Amygdala (tissue), 56 donors: ENCODE data around the gene GPRC5B.

ENCODE experiments used
- DNase-seq, 56 donors: peaks; one replicate each; lab custom pipeline; 2025; lab: John Stamatoyannopoulos, UW

Gene GPRC5B

DNA sequence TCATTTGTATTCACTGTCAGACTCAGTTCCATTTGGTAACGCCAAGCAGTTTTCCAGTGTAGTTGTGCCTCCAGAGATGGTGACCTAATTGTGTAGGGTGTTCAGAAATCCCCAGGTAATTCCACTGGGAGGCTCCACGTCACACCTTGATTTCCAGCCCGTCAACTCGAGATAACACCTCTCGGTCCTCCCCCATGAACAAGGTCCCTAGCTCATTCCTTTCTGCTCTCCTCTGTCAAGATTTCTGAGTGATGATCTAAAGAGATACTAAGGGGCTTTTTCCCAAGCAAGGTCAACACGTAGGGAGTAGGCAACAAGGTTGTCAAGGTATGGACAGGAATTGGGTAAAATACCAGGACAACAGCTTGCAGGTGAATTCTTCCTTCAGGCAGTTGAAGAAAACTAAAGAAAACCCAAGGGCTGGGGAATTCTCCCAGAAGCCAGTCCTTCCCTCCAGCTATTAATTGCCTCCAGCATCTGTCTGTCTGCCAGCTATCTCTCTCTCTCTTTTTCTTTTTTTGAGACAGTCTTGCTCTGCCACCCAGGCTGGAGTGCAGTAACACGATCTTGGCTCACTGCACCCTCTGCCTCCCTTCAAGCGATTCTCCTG is 31.4 kb downstream of the GPRC5B start:
- peak in 2 of 56 donors; percentile 59 to 61 for DNase-seq

GRCh38 chr16:19851476-19851875 is 33.2 kb downstream of the GPRC5B start:
- DNase-seq, result peak in 38 of 56 donors; percentile 23 to 76 (median 48)

DNA sequence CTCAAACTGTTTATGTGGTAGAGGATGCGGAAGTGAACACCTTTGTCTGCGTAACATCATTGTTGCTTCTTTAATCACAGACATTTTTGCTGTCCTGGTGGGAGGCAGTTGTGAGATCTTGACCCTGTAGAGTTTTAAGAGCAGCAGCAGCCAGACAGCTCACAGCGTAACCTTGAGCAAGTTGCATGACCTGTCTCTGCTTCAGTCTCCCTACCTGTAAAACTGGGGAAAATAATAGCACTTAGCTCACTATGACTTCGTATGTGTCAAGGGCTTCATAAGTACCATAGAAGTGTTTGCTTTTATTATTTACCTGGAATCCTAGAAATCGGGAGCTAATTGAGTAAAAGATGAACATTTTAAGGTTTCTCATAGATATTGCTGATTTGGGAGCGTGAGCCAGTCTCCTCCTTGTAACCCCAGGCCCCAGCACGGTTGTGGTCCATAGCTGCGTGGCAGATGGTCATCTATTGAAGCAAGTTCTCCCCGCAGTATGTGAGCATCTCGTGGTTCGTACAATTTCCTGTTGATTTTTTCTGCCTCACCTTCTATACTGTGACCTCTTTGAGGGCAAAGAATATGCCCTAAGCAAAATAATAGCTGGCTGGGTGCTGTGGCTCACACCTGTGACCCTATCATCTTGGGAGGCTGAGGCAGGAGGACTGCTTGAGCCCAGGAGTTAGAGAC is 34.4 kb downstream of the GPRC5B start:
- DNase-seq, result no peak

GRCh38 chr16:19848756-19849155 is 35.9 kb downstream of the GPRC5B start:
- no peak for DNase-seq

DNA sequence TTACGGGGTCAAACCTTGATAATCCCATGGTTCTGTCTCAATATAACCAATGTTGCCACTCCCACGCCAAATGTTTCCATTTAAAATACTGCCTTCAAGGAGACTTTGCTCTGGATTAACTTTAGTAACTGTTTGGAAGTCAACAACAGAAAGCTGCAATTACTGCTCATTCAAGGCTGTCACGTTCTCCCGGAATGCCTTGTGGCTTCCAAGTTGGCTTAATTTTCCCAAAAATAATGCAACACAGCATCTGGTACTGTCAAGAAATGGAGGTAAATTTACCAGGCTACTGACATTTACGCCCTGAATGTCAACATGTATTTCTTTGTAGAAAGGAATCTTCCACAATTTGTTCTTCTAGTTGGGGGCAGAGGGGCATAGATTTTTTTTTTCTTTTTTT is 38.2 kb downstream of the GPRC5B start:
- no peak for DNase-seq

- peak in 10 of 56 donors; percentile 19 to 57 (median 24) for DNase-seq
These were observed 39.6 kb downstream of the GPRC5B start for GRCh38 chr16:19844945-19845641.

DNA sequence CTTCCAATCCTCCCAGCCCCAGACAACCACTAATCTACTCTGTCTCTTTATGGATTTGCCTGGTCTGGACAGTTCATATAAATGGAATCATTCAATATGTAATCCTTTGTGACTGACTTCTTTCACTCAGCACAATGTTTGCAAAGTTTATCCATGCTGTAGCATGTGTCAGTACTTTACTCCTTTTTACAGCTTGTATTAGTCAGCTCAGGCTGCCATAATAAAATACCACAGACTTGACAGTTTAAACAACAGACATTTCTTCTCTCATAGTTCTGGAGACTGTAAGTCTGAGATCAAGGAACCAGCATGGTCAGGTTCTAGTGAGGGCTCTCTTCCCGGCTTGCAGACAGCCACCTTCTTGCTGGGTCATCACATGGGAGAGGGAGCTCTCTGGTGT is 41.3 kb downstream of the GPRC5B start:
- DNase-seq, result no peak

- DNase-seq, result no peak
These were observed 42.1 kb downstream of the GPRC5B start for GRCh38 chr16:19842426-19843157.

DNA sequence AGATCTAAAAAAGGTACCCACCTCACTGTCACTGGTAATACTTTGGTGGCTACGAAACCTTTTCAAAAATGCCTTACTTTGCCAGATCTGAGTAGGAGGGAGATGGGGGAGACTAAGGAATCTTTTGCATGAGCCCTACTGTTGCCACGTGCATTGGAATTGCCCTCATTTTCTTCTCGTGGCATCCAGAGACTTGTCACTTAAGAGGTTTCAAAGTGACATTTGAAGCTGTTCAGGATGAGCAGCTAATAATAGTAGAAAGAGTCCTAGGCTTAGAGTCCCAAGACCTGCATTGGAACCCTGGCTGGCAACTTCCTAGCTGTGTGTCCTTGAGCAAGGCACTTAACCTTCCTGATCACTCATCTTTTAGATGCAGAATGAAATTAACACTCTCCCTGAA is 43.5 kb downstream of the GPRC5B start:
- DNase-seq, result no peak

GRCh38 chr16:19840524-19841110 is 44.0 kb downstream of the GPRC5B start:
- no peak for DNase-seq

DNA sequence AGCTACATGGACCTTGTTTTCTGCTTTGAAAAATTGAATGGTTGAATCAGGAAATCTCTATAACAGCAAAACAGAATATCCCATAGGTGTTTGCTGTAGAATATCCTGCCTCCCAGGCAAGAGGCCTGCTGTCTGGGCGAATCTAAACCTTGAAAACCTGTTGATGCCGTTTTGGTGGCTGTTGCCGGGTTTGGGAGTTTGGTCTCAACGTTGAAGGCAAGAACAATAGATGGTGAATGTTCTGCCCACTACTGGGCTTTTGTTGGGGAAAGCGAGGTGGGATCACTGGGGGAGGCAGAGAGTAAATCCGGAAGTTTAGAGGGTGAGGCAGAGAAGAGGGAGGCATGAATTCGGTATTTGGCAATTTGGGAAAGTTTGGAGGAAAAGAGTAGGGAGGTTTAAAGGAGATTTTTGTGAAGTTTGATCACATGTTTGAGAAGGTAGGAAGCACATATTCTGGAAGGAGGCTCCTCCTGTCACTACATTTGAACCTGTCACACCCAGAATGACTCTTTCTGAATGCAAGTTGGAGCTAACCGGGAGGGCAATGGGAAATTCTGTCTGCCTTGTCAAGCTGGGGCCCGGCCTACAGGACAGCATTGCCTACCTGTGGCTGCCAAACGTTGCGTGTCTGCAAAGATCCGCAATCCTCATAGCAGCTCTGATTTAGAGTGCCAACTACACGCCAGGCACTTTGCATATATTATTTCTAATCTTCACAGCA is 46.5 kb downstream of the GPRC5B start:
- no peak for DNase-seq

GRCh38 chr16:19837331-19837980 is 47.2 kb downstream of the GPRC5B start:
- DNase-seq, result peak in 5 of 56 donors; percentile 4 to 44 (median 19)

- no peak for DNase-seq
These were observed 48.7 kb downstream of the GPRC5B start for GRCh38 chr16:19835968-19836421.

DNA sequence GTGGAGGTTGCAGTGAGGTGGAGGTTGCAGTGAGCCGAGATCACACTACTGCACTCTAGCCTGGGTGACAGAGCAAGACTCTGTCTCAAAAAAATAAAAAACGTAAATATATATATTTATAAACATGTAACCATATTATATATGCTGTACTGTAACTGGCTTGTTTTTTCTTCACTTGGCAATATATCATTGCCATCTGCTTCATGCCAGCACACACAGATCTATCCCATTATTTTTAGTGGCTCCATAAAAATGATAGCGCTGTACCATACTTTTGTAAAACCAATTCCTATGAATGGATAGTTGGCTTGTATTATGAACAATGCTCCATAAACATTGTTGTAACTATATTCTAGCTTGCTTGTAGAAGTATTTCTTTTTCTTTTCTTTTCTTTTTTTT is 49.5 kb downstream of the GPRC5B start:
- no peak for DNase-seq

- DNase-seq, result no peak
These were observed 51.1 kb downstream of the GPRC5B start for GRCh38 chr16:19833581-19833980.

- DNase-seq, result no peak
These were observed 51.5 kb downstream of the GPRC5B start for GRCh38 chr16:19833176-19833575.

DNA sequence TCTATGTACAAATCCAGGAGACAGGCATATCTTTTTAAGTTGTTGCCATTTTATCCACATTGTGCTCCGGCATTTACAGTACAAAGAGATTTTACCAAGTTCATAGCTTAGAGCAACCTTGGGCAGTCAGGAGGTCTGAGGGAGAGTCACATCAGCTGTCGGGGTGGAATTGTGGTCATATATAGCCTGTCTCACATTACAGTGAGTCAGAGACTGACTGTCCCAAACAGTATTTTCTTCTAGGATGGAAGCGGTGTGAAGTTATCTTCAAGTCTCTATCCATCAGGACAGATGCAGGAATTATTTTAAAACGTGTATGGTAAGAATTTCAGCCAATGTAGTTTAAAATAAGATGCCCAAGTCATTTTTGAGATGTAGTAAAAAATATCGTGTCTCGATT is 53.0 kb downstream of the GPRC5B start:
- DNase-seq, result no peak

DNA sequence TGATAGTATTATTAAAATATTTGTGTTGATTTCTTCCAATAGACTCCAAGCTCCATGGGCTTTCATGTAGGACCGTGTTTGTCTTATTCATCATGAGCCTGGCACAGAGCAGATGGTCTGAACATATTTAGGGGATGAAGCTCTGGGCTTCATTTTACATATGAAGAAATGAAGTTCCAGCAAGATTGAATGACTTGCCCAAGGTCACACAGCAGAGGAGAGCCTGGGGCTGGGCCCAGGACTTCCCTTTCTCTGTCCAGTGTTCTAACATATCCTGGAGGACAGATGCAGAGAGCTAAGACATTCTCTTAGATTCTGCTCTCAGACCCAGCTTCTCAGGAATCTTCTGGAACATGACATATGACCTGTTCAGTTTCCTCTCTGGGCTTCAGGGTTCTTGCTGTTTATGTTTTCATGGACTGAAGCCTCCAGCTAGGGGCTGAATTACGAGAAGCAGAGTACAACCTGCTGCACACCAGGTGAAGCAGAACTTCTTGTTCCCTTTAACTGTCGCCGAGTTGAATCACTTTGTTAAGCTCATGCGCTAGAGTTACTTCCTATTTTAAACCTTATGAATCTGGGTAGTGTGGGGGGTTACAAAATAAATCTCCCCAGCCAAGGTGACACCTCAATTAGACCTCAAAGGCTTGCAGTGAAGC is 53.6 kb downstream of the GPRC5B start:
- DNase-seq, result no peak
